GM12875 (cell line): ENCODE data around the gene SMCO4.

Experiments used
- H3K4me3 ChIP-seq: one replicate; pipeline ENCODE4 v1.5.1; 2011; ENCODE audit warnings: low read depth, low read length, control low read depth
- CTCF ChIP-seq: IDR thresholded peaks from 2 replicates; pipeline ENCODE4 v1.5.1; 2011; ENCODE audit warnings: low read depth, mild to moderate bottlenecking, control low read depth, inconsistent platforms, low read length, moderate library complexity, borderline replicate concordance; ENCODE audit not compliant: insufficient read depth

Gene SMCO4

GRCh38 chr11:93571612-93572011, 28.4 kb upstream of the SMCO4 start:
- no peak for TF ChIP-seq CTCF
- no peak overlapping the region for H3K4me3 ChIP-seq

GRCh38 chr11:93570759-93571413, 27.7 kb upstream of the SMCO4 start:
- no peak for TF ChIP-seq CTCF
- H3K4me3 ChIP-seq = no peak overlapping the region

GRCh38 chr11:93569496-93569895, 26.3 kb upstream of the SMCO4 start:
- no peak for TF ChIP-seq CTCF
- no peak overlapping the region for H3K4me3 ChIP-seq

GRCh38 chr11:93568726-93569125, 25.5 kb upstream of the SMCO4 start:
- H3K4me3 ChIP-seq = no peak overlapping the region
- TF ChIP-seq CTCF = no peak

GRCh38 chr11:93567401-93567895, 24.3 kb upstream of the SMCO4 start:
- TF ChIP-seq CTCF = no peak
- no peak overlapping the region for H3K4me3 ChIP-seq

GRCh38 chr11:93564895-93565294, 21.7 kb upstream of the SMCO4 start:
- H3K4me3 ChIP-seq = no peak overlapping the region
- no peak for TF ChIP-seq CTCF

- H3K4me3 ChIP-seq = no peak overlapping the region
- no peak for TF ChIP-seq CTCF
Observed at GRCh38 chr11:93563857-93564256, 20.7 kb upstream of the SMCO4 start.
